ENCODE measurements around the gene AUNIP. TPM values are rescaled to one million over a fixed set of nuclear protein-coding genes. Genes with fewer than 3 reads are reported as not detected.
A peak's percentile ranks its signal among the peaks of the same experiment; 100 is the strongest.

The AUNIP gene
- total RNA-seq, 1 donor from 2014 or later = 1.3 TPM

DNA sequence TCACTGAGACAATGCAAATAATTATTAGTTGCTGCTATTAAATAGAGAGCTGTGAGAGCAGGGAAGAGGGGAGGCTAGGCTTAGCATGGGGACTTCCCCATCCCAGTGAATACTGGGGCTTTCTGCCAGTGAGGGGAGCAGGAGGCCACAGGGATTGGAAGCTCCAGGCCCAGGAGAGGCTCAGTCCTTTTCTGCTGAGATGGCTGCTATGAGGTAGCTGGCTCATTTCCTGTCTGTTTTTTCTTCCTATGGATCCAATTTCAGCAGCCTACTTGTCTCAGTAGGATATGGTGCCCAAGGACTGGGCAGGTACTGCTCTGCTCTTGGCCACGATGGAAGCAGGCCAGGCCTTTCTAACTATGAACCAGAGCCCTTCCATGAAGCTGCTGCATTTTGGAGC lies 37.0 kb upstream of the AUNIP start:
- H3K27me3 Mint-ChIP-seq (ENCODE audit: unreplicated experiment) = peaks cover 2% of the 10 kb centered on the region
- no peak for DNase-seq
- H3K4me3 Mint-ChIP-seq (ENCODE audit: unreplicated experiment) = peak overlapping the region; percentile 39
- H3K9me3 Mint-ChIP-seq (ENCODE audit: unreplicated experiment) = peaks cover 5% of the 10 kb centered on the region
- no peaks in the 10 kb centered on the region for H3K36me3 Mint-ChIP-seq (ENCODE audit: unreplicated experiment)
- H3K4me1 Mint-ChIP-seq (ENCODE audit: low read depth, unreplicated experiment) = peaks cover 42% of the 10 kb centered on the region
- no peak for TF ChIP-seq CTCF (IDR thresholded peaks at IDR 0.05; ENCODE audit: partially characterized antibody, unreplicated experiment)
- H3K27ac Mint-ChIP-seq (ENCODE audit: unreplicated experiment) = peak overlapping the region; percentile 92

- Mint-ChIP-seq H3K4me3 (ENCODE audit: unreplicated experiment) (peak overlapping the region; percentile 39), H3K4me1 (ENCODE audit: low read depth, unreplicated experiment) (peaks cover 36% of the 10 kb centered on the region), H3K27ac (ENCODE audit: unreplicated experiment) (peak overlapping the region; percentile 92), H3K27me3 (ENCODE audit: unreplicated experiment) (peaks cover 2% of the 10 kb centered on the region), H3K36me3 (ENCODE audit: unreplicated experiment) (no peaks in the 10 kb centered on the region), H3K9me3 (ENCODE audit: unreplicated experiment) (peaks cover 3% of the 10 kb centered on the region)
- DNase-seq = peak; percentile 94
- TF ChIP-seq CTCF (IDR thresholded peaks at IDR 0.05; ENCODE audit: partially characterized antibody, unreplicated experiment) = peak; percentile 91
Observed at GRCh38 chr1:25895365-25895990, 36.2 kb upstream of the AUNIP start.

DNA sequence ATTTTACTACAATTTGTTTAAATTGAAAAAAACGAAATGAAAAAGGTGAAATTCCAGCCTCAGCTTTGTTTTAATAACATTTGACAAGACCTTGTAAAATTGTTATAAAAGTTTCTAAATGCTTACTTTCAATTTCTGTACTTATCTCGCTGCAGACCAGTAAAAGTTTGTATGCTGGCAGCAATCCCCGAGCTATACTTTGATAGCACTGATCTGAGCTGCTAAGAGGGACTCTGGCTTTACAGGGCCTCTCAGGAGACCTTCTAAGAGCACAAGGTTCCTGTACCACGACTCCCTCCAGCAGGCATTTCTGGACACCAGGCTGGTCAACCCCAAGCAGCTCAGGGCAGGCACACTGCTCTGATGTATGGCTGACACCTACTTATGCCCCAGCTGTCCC lies 33.9 kb upstream of the AUNIP start:
- H3K4me1 Mint-ChIP-seq (ENCODE audit: low read depth, unreplicated experiment) = peaks cover 26% of the 10 kb centered on the region
- DNase-seq = no peak
- peaks cover 6% of the 10 kb centered on the region for H3K9me3 Mint-ChIP-seq (ENCODE audit: unreplicated experiment)
- peaks cover 6% of the 10 kb centered on the region for H3K36me3 Mint-ChIP-seq (ENCODE audit: unreplicated experiment)
- no peak overlapping the region for H3K27ac Mint-ChIP-seq (ENCODE audit: unreplicated experiment)
- no peak overlapping the region for H3K4me3 Mint-ChIP-seq (ENCODE audit: unreplicated experiment)
- H3K27me3 Mint-ChIP-seq (ENCODE audit: unreplicated experiment) = peaks cover 4% of the 10 kb centered on the region
- TF ChIP-seq CTCF (IDR thresholded peaks at IDR 0.05; ENCODE audit: partially characterized antibody, unreplicated experiment) = no peak

GRCh38 chr1:25891606-25892005 lies 32.3 kb upstream of the AUNIP start:
- no peak overlapping the region for H3K4me3 Mint-ChIP-seq (ENCODE audit: unreplicated experiment)
- peaks cover 21% of the 10 kb centered on the region for H3K4me1 Mint-ChIP-seq (ENCODE audit: low read depth, unreplicated experiment)
- H3K27me3 Mint-ChIP-seq (ENCODE audit: unreplicated experiment) = peaks cover 2% of the 10 kb centered on the region
- no peak overlapping the region for H3K27ac Mint-ChIP-seq (ENCODE audit: unreplicated experiment)
- peaks cover 13% of the 10 kb centered on the region for H3K36me3 Mint-ChIP-seq (ENCODE audit: unreplicated experiment)
- no peak for DNase-seq
- no peak for TF ChIP-seq CTCF (IDR thresholded peaks at IDR 0.05; ENCODE audit: partially characterized antibody, unreplicated experiment)
- H3K9me3 Mint-ChIP-seq (ENCODE audit: unreplicated experiment) = peaks cover 3% of the 10 kb centered on the region

- H3K27me3 Mint-ChIP-seq (ENCODE audit: unreplicated experiment) = peaks cover 4% of the 10 kb centered on the region
- peaks cover 3% of the 10 kb centered on the region for H3K9me3 Mint-ChIP-seq (ENCODE audit: unreplicated experiment)
- H3K4me3 Mint-ChIP-seq (ENCODE audit: unreplicated experiment) = no peak overlapping the region
- no peak for DNase-seq
- H3K36me3 Mint-ChIP-seq (ENCODE audit: unreplicated experiment) = peaks cover 13% of the 10 kb centered on the region
- no peak for TF ChIP-seq CTCF (IDR thresholded peaks at IDR 0.05; ENCODE audit: partially characterized antibody, unreplicated experiment)
- H3K4me1 Mint-ChIP-seq (ENCODE audit: low read depth, unreplicated experiment) = peaks cover 16% of the 10 kb centered on the region
- no peak overlapping the region for H3K27ac Mint-ChIP-seq (ENCODE audit: unreplicated experiment)
Observed at GRCh38 chr1:25890239-25891034, 31.2 kb upstream of the AUNIP start.
